BLaER1 (cell line): ENCODE results near the gene ABCA1.

Experiments
- H3K27ac ChIP-seq: shearing (Covaris generic); formaldehyde crosslinking; 2 replicates; pipeline ENCODE4 v1.8.1; 2022
- H3K27me3 ChIP-seq: shearing (Covaris generic); formaldehyde crosslinking; 2 replicates; pipeline ENCODE4 v1.8.1; 2022
- H3K36me3 ChIP-seq: shearing (Covaris generic); formaldehyde crosslinking; 2 replicates; pipeline ENCODE4 v1.8.1; 2022
- H3K4me1 ChIP-seq: shearing (Covaris generic); formaldehyde crosslinking; 2 replicates; pipeline ENCODE4 v1.8.1; 2022
- H3K4me2 ChIP-seq: shearing (Covaris generic); formaldehyde crosslinking; 2 replicates; pipeline ENCODE4 v1.8.1; 2022
- H3K4me3 ChIP-seq: shearing (Covaris generic); formaldehyde crosslinking; 2 replicates; pipeline ENCODE4 v1.8.1; 2022
- H3K9ac ChIP-seq: shearing (Covaris generic); formaldehyde crosslinking; 2 replicates; pipeline ENCODE4 v1.8.1; 2022
- H3K9me3 ChIP-seq: shearing (Covaris generic); formaldehyde crosslinking; 2 replicates; pipeline ENCODE4 v1.8.1; 2022
- H4K20me1 ChIP-seq: shearing (Covaris generic); formaldehyde crosslinking; 2 replicates; pipeline ENCODE4 v1.8.1; 2022
- Cebpa-rat ChIP-seq: shearing (Covaris generic); IDR thresholded peaks from 2 replicates; pipeline ENCODE4 v1.8.1; 2022

The ABCA1 gene

GRCh38 chr9:104896131-104896530 lies 31.8 kb downstream of the ABCA1 start:
- no peak for TF ChIP-seq Cebpa-rat
- Histone ChIP-seq H3K4me2 (no peak overlapping the region), H3K4me1 (peaks cover 41% of the 10 kb centered on the region), H3K9me3 (no peaks in the 10 kb centered on the region), H3K27ac (no peak overlapping the region), H3K4me3 (no peak overlapping the region), H4K20me1 (peaks cover 100% of the 10 kb centered on the region), H3K9ac (no peak overlapping the region), H3K36me3 (peaks cover 86% of the 10 kb centered on the region), H3K27me3 (no peaks in the 10 kb centered on the region)

GRCh38 chr9:104895572-104895971 lies 32.4 kb downstream of the ABCA1 start:
- Histone ChIP-seq H3K27ac (no peak overlapping the region), H3K4me2 (no peak overlapping the region), H3K36me3 (peaks cover 81% of the 10 kb centered on the region), H3K9me3 (no peaks in the 10 kb centered on the region), H3K27me3 (no peaks in the 10 kb centered on the region), H3K4me3 (no peak overlapping the region), H3K9ac (no peak overlapping the region), H4K20me1 (peaks cover 100% of the 10 kb centered on the region), H3K4me1 (peaks cover 35% of the 10 kb centered on the region)
- no peak for TF ChIP-seq Cebpa-rat

- peaks cover 81% of the 10 kb centered on the region for H3K36me3 ChIP-seq
- TF ChIP-seq Cebpa-rat, result no peak
Measured at GRCh38 chr9:104892701-104893100, 35.3 kb downstream of the ABCA1 start.

GRCh38 chr9:104890433-104890770 lies 37.6 kb downstream of the ABCA1 start:
- no peak for TF ChIP-seq Cebpa-rat
- peaks cover 100% of the 10 kb centered on the region for H4K20me1 ChIP-seq

More at GRCh38 chr9:104892701-104893100, 35.3 kb downstream of the ABCA1 start:
- no peaks in the 10 kb centered on the region for H3K9me3 ChIP-seq
- H3K4me1 ChIP-seq, result peaks cover 18% of the 10 kb centered on the region
- H4K20me1 ChIP-seq, result peaks cover 100% of the 10 kb centered on the region
- no peak overlapping the region for H3K9ac ChIP-seq
- no peaks in the 10 kb centered on the region for H3K27me3 ChIP-seq
- H3K27ac ChIP-seq, result no peak overlapping the region
- H3K4me3 ChIP-seq, result no peak overlapping the region
- no peak overlapping the region for H3K4me2 ChIP-seq

GRCh38 chr9:104885818-104886709 lies 41.9 kb downstream of the ABCA1 start:
- no peak for TF ChIP-seq Cebpa-rat
- no peaks in the 10 kb centered on the region; the same call in 1 of the 2 replicates for H3K27me3 ChIP-seq
- no peaks in the 10 kb centered on the region for H3K9me3 ChIP-seq
- H3K4me1 ChIP-seq, result no peaks in the 10 kb centered on the region
- no peak overlapping the region for H3K4me3 ChIP-seq
- no peak overlapping the region for H3K27ac ChIP-seq
- no peak overlapping the region for H3K4me2 ChIP-seq
- no peak overlapping the region for H3K9ac ChIP-seq
- H3K36me3 ChIP-seq, result peaks cover 96% of the 10 kb centered on the region
- H4K20me1 ChIP-seq, result peaks cover 100% of the 10 kb centered on the region

More at GRCh38 chr9:104890433-104890770, 37.6 kb downstream of the ABCA1 start:
- Histone ChIP-seq H3K27me3 (no peaks in the 10 kb centered on the region; the same call in 1 of the 2 replicates), H3K9ac (no peak overlapping the region), H3K36me3 (peaks cover 86% of the 10 kb centered on the region), H3K4me2 (no peak overlapping the region), H3K4me3 (no peak overlapping the region), H3K27ac (no peak overlapping the region), H3K9me3 (no peaks in the 10 kb centered on the region), H3K4me1 (0 out of 2 replicates have a peak, but pooled peaks cover under 1% of the 10 kb centered on the region)

- H3K4me2 ChIP-seq, result no peak overlapping the region
- no peaks in the 10 kb centered on the region for H3K4me1 ChIP-seq
- no peak for TF ChIP-seq Cebpa-rat
- H3K27ac ChIP-seq, result no peak overlapping the region
- no peaks in the 10 kb centered on the region for H3K9me3 ChIP-seq
- H3K9ac ChIP-seq, result no peak overlapping the region
- H4K20me1 ChIP-seq, result peaks cover 100% of the 10 kb centered on the region
- H3K4me3 ChIP-seq, result no peak overlapping the region
- peaks cover 100% of the 10 kb centered on the region for H3K36me3 ChIP-seq
- no peaks in the 10 kb centered on the region; the same call in 1 of the 2 replicates for H3K27me3 ChIP-seq
Measured at GRCh38 chr9:104883169-104883568, 44.8 kb downstream of the ABCA1 start.

GRCh38 chr9:104882566-104882965 lies 45.4 kb downstream of the ABCA1 start:
- H4K20me1 ChIP-seq, result peaks cover 100% of the 10 kb centered on the region
- H3K4me3 ChIP-seq, result no peak overlapping the region
- no peak for TF ChIP-seq Cebpa-rat
- no peak overlapping the region for H3K4me2 ChIP-seq
- H3K36me3 ChIP-seq, result peaks cover 100% of the 10 kb centered on the region
- H3K4me1 ChIP-seq, result no peaks in the 10 kb centered on the region
- no peak overlapping the region for H3K27ac ChIP-seq
- no peaks in the 10 kb centered on the region; the same call in 1 of the 2 replicates for H3K9me3 ChIP-seq
- no peak overlapping the region for H3K9ac ChIP-seq
- H3K27me3 ChIP-seq, result no peaks in the 10 kb centered on the region; the same call in 1 of the 2 replicates

- Histone ChIP-seq H3K4me2 (no peak overlapping the region), H3K36me3 (peaks cover 100% of the 10 kb centered on the region), H4K20me1 (peaks cover 100% of the 10 kb centered on the region), H3K27ac (no peak overlapping the region), H3K9ac (no peak overlapping the region), H3K27me3 (no peaks in the 10 kb centered on the region; the same call in 1 of the 2 replicates), H3K4me3 (no peak overlapping the region), H3K9me3 (no peaks in the 10 kb centered on the region; the same call in 1 of the 2 replicates), H3K4me1 (no peaks in the 10 kb centered on the region)
- no peak for TF ChIP-seq Cebpa-rat
Measured at GRCh38 chr9:104882086-104882485, 45.9 kb downstream of the ABCA1 start.

- H3K4me1 ChIP-seq, result no peaks in the 10 kb centered on the region
- H3K4me3 ChIP-seq, result no peak overlapping the region
- H3K9me3 ChIP-seq, result peaks cover 19% of the 10 kb centered on the region; the same call in 1 of the 2 replicates
- H3K36me3 ChIP-seq, result peaks cover 100% of the 10 kb centered on the region
- no peaks in the 10 kb centered on the region for H3K27me3 ChIP-seq
- peaks cover 98% of the 10 kb centered on the region for H4K20me1 ChIP-seq
- TF ChIP-seq Cebpa-rat, result no peak
- H3K27ac ChIP-seq, result no peak overlapping the region
- H3K9ac ChIP-seq, result no peak overlapping the region
- H3K4me2 ChIP-seq, result no peak overlapping the region
Measured at GRCh38 chr9:104879555-104880309, 48.2 kb downstream of the ABCA1 start.

GRCh38 chr9:104876587-104876986 lies 51.4 kb downstream of the ABCA1 start:
- H4K20me1 ChIP-seq, result peaks cover 98% of the 10 kb centered on the region
- no peak for TF ChIP-seq Cebpa-rat
- H3K9me3 ChIP-seq, result peaks cover 19% of the 10 kb centered on the region; the same call in 1 of the 2 replicates
- no peak overlapping the region for H3K4me2 ChIP-seq
- H3K27me3 ChIP-seq, result no peaks in the 10 kb centered on the region
- H3K4me3 ChIP-seq, result no peak overlapping the region
- no peak overlapping the region for H3K9ac ChIP-seq
- H3K36me3 ChIP-seq, result peaks cover 97% of the 10 kb centered on the region
- H3K4me1 ChIP-seq, result peaks cover 28% of the 10 kb centered on the region
- H3K27ac ChIP-seq, result no peak overlapping the region
